Limb (tissue), 2 donors: Measurements from ENCODE around the gene FAM193A.
"Not testable (repeated sequence)": the region's sequence is repeated elsewhere in the genome, so short reads cannot be mapped to it uniquely, and the experiment has no call there.

Source experiments
- DNase-seq, 2 donors: peaks; one replicate each; pipeline ENCODE4 v3.0.0-alpha.2; 2016; ENCODE audit errors: extremely low spot score in 2 of 2

Gene FAM193A

GRCh38 chr4:2574009-2574408, 37.6 kb downstream of the FAM193A start:
- no peak for DNase-seq

- no peak for DNase-seq
Observed at GRCh38 chr4:2574863-2575262, 38.4 kb downstream of the FAM193A start.

GRCh38 chr4:2576290-2576689, 39.8 kb downstream of the FAM193A start:
- DNase-seq, result no peak

- DNase-seq, result no peak
Observed at GRCh38 chr4:2578106-2578505, 41.7 kb downstream of the FAM193A start.

- no peak for DNase-seq
Observed at GRCh38 chr4:2579910-2580309, 43.5 kb downstream of the FAM193A start.

- no peak for DNase-seq
Observed at GRCh38 chr4:2583092-2583491, 46.6 kb downstream of the FAM193A start.

GRCh38 chr4:2583517-2583916, 47.1 kb downstream of the FAM193A start:
- no peak for DNase-seq

- no peak for DNase-seq
Observed at GRCh38 chr4:2586502-2586901, 50.1 kb downstream of the FAM193A start.

GRCh38 chr4:2587213-2587823, 50.9 kb downstream of the FAM193A start:
- no peak for DNase-seq

- DNase-seq, result no peak
Observed at GRCh38 chr4:2588259-2588658, 51.8 kb downstream of the FAM193A start.

GRCh38 chr4:2591189-2591588, 54.7 kb downstream of the FAM193A start:
- DNase-seq, result no peak

GRCh38 chr4:2592014-2592413, 55.6 kb downstream of the FAM193A start:
- not testable (repeated sequence) for DNase-seq

GRCh38 chr4:2592572-2592971, 56.1 kb downstream of the FAM193A start:
- DNase-seq, result no peak

GRCh38 chr4:2593003-2593402, 56.6 kb downstream of the FAM193A start:
- no peak for DNase-seq

GRCh38 chr4:2595436-2595835, 59.0 kb downstream of the FAM193A start:
- DNase-seq, result no peak

GRCh38 chr4:2595952-2596552, 59.6 kb downstream of the FAM193A start:
- DNase-seq, result no peak

GRCh38 chr4:2596611-2597010, 60.2 kb downstream of the FAM193A start:
- DNase-seq, result no peak

GRCh38 chr4:2598511-2599303, 62.3 kb downstream of the FAM193A start:
- peak in 1 of 2 donors; percentile 13 for DNase-seq

- DNase-seq, result no peak
Observed at GRCh38 chr4:2599304-2599654, 62.8 kb downstream of the FAM193A start.

- DNase-seq, result no peak
Observed at GRCh38 chr4:2600878-2601277, 64.4 kb downstream of the FAM193A start.

- DNase-seq, result no peak
Observed at GRCh38 chr4:2604614-2605013, 68.2 kb downstream of the FAM193A start.

- no peak for DNase-seq
Observed at GRCh38 chr4:2606960-2607506, 70.6 kb downstream of the FAM193A start.

- no peak for DNase-seq
Observed at GRCh38 chr4:2607822-2608221, 71.4 kb downstream of the FAM193A start.
